Activated T-helper 9 cell treated with anti-CD3 and anti-CD28 coated beads, Interleukin-2, amount 50 U/mL, for 16 hours (primary cell): ENCODE results near the gene STK11IP.

Source experiments
- DNase-seq: peaks from one replicate; pipeline ENCODE4 v3.0.0-alpha.2; 2020; ENCODE audit warnings: low read depth

The STK11IP gene

DNA sequence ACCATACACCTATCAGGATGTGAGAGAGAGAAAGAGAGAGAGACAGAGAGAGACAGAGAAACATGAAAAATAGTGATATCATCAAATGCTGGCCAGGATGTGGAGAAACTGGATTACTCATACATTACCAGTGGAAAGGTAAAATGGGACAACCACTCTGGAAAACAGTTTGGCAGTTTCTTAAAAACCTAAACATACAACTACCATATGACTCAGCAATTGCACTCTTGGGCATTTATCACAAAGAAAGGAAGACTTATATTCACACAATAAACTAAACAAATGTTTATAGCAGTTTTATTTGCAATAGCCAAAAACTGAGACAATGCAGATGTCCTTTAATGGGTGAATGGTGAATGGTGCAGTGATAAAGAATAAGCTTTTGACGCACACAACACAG, 58.9 kb downstream of the STK11IP start:
- DNase-seq = no peak

DNA sequence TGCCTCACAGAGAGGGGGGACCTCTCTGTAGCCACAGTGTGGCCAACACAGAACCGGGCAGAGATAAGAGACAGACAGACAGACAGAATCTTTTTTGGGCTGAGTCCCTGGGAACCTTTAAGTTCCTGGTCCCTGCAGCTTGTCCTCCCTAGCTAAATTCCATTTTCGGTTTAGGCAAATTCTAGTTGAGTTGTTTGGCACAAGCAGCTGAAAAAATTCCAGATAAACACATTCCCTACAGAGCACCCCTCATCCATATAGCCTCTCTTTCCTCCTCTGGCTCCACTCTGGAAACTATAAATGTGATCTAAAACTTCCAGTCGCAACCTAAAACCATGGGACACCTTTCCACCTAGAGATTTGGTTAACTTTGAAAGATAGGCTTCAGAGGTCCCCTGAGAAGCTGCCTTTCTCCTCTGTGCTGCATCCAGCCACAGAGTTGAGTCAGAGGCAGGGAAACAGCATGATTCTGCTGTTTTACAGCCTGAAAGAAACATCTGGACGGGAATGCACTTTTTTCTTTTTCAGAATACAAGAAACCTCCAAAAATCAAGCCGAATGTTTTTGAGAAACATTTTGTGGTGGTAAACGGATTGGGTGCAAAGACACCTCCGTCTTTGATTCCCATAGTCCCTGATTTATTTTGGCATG, 60.7 kb downstream of the STK11IP start:
- DNase-seq = no peak

DNA sequence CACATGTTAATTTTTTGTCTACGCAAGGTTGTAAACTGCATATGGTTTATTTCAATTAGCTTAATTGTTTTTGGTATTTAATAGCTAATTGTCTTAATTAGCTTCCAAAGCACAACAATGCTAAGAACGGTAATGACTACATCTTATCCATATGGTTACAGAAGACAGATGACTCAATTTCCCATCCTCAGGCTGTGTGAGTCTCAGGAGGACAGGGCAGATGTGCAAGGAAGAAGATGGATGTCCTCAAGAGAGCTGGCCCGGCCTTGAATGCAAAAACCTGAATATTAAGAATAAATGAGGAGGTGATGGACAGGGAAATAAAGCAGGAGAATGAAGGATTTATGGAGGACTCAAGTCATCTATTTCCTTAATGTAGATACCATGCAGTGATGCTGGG, 61.2 kb downstream of the STK11IP start:
- DNase-seq = no peak

DNA sequence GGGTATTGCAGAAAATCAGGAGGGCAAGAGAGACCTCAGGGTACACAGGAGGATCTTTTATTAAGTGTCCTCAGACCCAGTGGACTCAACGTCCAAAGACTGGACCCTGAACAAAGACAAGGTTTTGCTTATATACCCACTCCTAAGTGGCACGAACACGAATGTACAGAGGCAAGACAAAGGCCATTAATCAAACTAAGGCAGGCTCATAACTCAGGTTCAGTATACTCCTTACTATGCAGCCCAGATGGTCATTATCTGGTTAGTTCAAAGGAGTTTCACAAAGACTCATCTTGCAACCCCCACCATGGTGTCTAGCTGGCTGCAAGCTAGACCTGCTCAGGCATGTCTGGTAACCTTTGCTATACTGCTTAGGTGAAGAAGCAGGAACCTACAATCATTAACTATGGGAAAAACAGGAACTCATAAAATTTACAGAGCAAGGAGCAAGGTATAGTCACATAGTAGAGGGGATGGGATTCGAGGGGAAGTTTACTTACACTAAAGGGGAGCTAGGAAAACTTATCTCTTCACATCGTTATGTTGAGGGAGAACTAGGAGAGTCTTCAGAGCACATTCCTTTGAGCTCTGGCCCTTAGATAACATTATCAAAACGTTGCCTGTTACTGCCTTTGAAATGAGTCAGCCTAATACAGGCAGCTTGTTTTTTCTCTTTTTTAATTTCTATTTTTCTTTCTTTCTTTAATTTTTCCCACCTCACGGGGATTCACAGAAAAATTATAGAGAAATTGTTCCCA, 63.7 kb downstream of the STK11IP start:
- no peak for DNase-seq

DNA sequence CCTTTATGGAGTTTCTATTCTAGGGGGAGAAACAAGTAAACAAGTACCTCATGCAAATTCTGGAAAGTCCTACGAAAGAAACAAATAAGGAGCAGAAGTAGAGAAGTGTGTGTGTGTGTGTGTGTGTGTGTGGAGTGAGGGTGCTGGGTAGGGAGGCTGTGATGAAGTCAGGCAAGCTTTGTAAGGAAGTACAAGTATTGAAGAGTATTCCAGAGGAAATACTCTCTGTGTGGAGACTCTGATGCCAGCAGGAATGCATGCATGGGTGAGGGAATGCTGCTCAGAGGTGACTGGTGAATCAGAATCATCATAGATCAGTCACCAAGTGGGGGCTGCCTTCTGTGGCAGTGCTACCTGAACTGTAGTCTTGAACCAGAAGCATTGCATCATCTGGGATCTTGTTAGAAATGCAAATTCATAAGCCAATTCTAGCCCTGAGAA, 64.3 kb downstream of the STK11IP start:
- DNase-seq = no peak

DNA sequence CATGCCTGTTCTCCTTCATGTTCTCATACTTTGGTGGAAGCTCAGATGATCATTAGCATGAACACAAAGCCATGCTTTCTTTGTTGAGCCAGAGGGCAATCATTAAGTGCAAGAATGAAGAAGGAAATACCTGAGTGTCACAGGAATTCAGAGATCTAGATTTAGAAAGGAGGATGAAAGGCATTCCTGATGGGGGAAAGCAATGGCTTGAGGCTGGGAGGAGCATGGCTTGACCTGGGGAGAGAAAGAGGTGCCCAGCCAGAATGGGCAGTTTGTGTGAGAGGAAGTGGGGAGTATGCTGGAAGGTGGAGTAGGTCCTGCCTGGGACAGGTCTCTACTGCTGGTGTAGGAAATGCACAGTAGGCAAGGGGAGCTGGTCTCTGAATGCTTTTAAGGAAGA, 64.9 kb downstream of the STK11IP start:
- DNase-seq = no peak

DNA sequence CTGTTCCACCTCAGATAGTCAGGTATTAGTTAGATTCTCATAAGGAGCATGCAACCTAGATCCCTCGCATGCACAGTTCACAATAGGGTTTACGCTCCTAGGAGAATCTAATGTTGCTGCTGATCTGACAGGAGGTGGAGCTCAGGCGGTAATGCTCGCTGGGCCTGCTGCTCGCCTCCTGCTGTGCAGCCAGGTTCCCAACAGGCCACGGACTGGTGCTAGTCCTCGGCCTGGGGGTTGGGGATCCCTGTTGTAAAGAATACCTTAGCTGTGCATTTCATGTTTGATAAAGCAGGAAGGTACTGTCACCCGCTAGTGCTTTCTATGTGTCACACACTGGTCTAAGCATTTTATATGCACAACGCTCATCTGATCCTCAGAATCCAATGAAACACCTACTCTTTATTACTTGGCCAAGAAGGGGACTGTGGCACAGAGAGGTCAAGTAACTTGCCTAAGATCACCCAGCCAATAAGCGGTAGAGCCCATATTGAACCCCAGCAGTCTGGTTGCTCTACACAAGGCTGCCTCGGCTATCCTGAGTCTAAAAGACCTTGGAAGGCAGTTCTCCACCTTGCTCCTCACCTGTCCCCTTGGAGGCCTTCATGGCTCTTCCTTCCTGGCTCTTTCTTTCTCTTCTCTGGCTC, 65.6 kb downstream of the STK11IP start:
- no peak for DNase-seq

DNA sequence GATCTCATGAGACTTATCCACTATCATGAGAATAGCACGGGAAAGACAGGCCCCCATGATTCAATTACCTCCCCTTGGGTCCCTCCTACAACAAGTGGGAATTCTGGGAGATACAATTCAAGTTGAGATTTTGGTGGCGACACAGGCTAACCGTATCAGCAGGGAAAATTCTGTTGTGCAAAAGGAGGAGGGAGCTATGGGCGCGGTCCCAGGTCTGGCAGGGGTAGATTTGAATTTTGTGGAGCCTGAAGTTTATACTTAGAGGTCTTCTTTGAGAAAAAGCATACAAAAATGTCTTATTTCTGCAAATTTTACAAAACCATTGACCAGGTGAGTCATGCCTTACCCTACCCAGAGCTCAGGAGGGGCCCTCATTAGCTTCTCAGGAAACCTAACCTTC, 66.4 kb downstream of the STK11IP start:
- DNase-seq = no peak

DNA sequence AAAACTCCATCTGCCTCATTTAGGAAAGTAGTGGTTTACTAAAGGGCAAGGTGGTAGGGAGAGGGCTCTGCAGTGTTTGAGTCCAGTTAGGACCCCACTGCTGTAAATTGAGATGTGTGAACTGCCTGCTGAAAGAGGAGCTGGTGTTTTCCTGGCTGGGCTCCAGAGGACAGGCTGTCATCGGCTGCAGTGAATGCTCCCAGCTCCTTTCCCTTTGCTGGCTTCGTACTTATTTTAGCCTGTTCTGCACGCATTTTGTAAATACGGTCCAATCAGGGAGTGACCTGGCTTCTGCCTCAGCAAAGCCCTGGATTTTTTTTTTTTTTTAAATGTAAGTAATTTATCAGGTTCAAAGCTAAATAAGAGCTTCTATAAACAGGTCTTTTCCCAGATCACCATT, 67.3 kb downstream of the STK11IP start:
- no peak for DNase-seq

DNA sequence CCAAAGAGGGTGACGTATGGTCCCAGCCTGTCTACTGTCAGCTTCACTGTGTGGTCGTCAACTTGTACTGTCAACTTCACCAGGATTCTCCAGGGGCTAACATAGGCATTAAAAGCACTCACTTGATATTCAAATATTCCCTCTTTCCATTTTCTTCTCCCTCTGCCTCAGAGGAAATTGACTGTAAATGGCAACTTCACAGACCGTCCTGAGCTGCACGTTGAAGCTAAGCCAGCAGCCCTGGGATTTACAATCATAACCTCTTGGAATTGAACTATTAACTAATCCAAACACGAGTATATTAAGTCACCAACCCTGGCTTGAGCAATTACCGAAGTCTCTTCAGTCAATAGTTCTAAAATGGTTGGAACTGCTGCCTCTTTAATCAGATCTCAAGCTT, 68.3 kb downstream of the STK11IP start:
- no peak for DNase-seq
